ENCODE data around the gene ACCSL. TPM values are rescaled to one million over a fixed set of nuclear protein-coding genes. Genes with fewer than 3 reads are reported as not detected.

ACCSL gene
- total RNA-seq, 4 donors from 2014 or later, result not detected

GRCh38 chr11:44085330-44085729 lies 37.5 kb downstream of the ACCSL start:
- TF ChIP-seq, protein P1, sequence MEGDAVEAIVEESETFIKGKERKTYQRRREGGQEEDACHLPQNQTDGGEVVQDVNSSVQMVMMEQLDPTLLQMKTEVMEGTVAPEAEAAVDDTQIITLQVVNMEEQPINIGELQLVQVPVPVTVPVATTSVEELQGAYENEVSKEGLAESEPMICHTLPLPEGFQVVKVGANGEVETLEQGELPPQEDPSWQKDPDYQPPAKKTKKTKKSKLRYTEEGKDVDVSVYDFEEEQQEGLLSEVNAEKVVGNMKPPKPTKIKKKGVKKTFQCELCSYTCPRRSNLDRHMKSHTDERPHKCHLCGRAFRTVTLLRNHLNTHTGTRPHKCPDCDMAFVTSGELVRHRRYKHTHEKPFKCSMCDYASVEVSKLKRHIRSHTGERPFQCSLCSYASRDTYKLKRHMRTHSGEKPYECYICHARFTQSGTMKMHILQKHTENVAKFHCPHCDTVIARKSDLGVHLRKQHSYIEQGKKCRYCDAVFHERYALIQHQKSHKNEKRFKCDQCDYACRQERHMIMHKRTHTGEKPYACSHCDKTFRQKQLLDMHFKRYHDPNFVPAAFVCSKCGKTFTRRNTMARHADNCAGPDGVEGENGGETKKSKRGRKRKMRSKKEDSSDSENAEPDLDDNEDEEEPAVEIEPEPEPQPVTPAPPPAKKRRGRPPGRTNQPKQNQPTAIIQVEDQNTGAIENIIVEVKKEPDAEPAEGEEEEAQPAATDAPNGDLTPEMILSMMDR (IDR thresholded peaks at IDR 0.05; ENCODE audit: low read depth), result no peak

GRCh38 chr11:44088377-44088776 lies 40.6 kb downstream of the ACCSL start:
- TF ChIP-seq, protein P1 (IDR thresholded peaks at IDR 0.05; ENCODE audit: low read depth), result no peak

GRCh38 chr11:44088871-44089270 lies 41.1 kb downstream of the ACCSL start:
- TF ChIP-seq, protein P1 (IDR thresholded peaks at IDR 0.05; ENCODE audit: low read depth), result no peak

DNA sequence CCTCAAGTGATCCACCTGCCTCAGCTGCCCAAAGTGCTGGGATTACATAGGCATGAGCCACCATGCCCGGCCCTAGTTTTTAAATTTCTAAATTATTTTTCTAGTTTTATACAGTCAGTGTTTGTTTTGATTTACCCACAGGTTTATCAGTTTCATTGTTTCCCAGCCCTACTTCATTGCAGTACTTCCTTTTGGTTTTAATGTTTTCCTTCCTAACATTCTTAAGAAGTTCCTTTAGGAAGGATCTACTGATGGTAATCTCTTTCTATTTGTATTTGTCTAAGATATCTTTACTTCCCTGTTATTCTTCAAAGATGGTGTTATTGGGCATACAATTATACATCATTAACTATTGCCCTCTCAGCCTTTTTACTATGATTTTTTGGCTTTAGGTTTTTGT lies 42.8 kb downstream of the ACCSL start:
- TF ChIP-seq, protein P1 (IDR thresholded peaks at IDR 0.05; ENCODE audit: low read depth), result no peak

- TF ChIP-seq, protein P1 (IDR thresholded peaks at IDR 0.05; ENCODE audit: low read depth), result no peak
Measured at GRCh38 chr11:44094260-44094868, 46.6 kb downstream of the ACCSL start.

- TF ChIP-seq, protein P1 (IDR thresholded peaks at IDR 0.05; ENCODE audit: low read depth), result no peak
Measured at GRCh38 chr11:44095506-44096359, 48.0 kb downstream of the ACCSL start, which contains the start of gene EXT2. Gene EXT2, plus strand, starts transcription at chr11:44095678. Its CDS starts 12,035 bp downstream, at chr11:44107713.

Measured in subcutaneous adipose tissue (tissue), 4 donors.